ENCODE measurements around the gene FADS1. TPM values are rescaled to one million over a fixed set of nuclear protein-coding genes. Genes with fewer than 3 reads are reported as not detected.

The FADS1 gene
- total RNA-seq, 1 donor from 2014 or later, result 74.6 TPM

- Histone ChIP-seq H3K9me3 (ENCODE audit: insufficient read depth, low read depth, low read length) (no peaks in the 10 kb centered on the region), H2AFZ (ENCODE audit: low read depth, low read length) (no peak overlapping the region), H3K4me1 (ENCODE audit: insufficient read depth, low read length) (peaks cover 22% of the 10 kb centered on the region), H4K20me1 (ENCODE audit: insufficient read depth, low read length) (peaks cover 26% of the 10 kb centered on the region), H3K79me2 (ENCODE audit: insufficient read depth, low read length) (peaks cover 37% of the 10 kb centered on the region), H3K4me3 (ENCODE audit: insufficient read depth, low read depth, low read length) (no peak overlapping the region), H3K27me3 (ENCODE audit: insufficient read depth, low read length) (no peaks in the 10 kb centered on the region), H3K9ac (ENCODE audit: low read length) (no peak overlapping the region), H3K4me2 (ENCODE audit: low read length) (no peak overlapping the region), H3K36me3 (ENCODE audit: insufficient read depth, low read length) (peaks cover 24% of the 10 kb centered on the region), H3K27ac (ENCODE audit: low read depth, low read length) (no peak overlapping the region)
- DNase-seq (ENCODE audit: low read depth), result peak; percentile 26
- H3K27ac Mint-ChIP-seq (ENCODE audit: unreplicated experiment), result peak overlapping the region; percentile 26
- H3K4me3 Mint-ChIP-seq (ENCODE audit: unreplicated experiment), result no peak overlapping the region
- H3K36me3 Mint-ChIP-seq (ENCODE audit: low read depth, unreplicated experiment), result peaks cover 24% of the 10 kb centered on the region
- no peak for FAIRE-seq
- peaks cover 22% of the 10 kb centered on the region for H3K4me1 Mint-ChIP-seq (ENCODE audit: low read depth, unreplicated experiment)
- no peaks in the 10 kb centered on the region for H3K9me3 Mint-ChIP-seq (ENCODE audit: unreplicated experiment)
- no peaks in the 10 kb centered on the region for H3K27me3 Mint-ChIP-seq (ENCODE audit: low read depth, unreplicated experiment)
- peak; percentile 59 for TF ChIP-seq CTCF (IDR thresholded peaks at IDR 0.05; ENCODE audit: insufficient read depth, low read depth, low read length)
- no peak for TF ChIP-seq EZH2 (IDR thresholded peaks at IDR 0.05; ENCODE audit: insufficient read depth, low read length)
Measured at GRCh38 chr11:61787928-61788491, 28.8 kb downstream of the FADS1 start.

- Histone ChIP-seq H2AFZ (ENCODE audit: low read depth, low read length) (no peak overlapping the region), H3K27ac (ENCODE audit: low read depth, low read length) (no peak overlapping the region)
Measured at GRCh38 chr11:61785837-61786402, 30.9 kb downstream of the FADS1 start.

More at GRCh38 chr11:61785837-61786402, 30.9 kb downstream of the FADS1 start:
- H4K20me1 ChIP-seq (ENCODE audit: insufficient read depth, low read length), result peaks cover 35% of the 10 kb centered on the region
- DNase-seq (ENCODE audit: low read depth) (no peak), FAIRE-seq (no peak)
- no peak overlapping the region for H3K4me3 ChIP-seq (ENCODE audit: insufficient read depth, low read depth, low read length)
- peaks cover 24% of the 10 kb centered on the region for H3K36me3 ChIP-seq (ENCODE audit: insufficient read depth, low read length)
- no peaks in the 10 kb centered on the region for H3K9me3 ChIP-seq (ENCODE audit: insufficient read depth, low read depth, low read length)
- H3K4me2 ChIP-seq (ENCODE audit: low read length), result no peak overlapping the region
- Mint-ChIP-seq H3K27me3 (ENCODE audit: low read depth, unreplicated experiment) (no peaks in the 10 kb centered on the region), H3K36me3 (ENCODE audit: low read depth, unreplicated experiment) (peaks cover 24% of the 10 kb centered on the region), H3K4me3 (ENCODE audit: unreplicated experiment) (peak overlapping the region; percentile 45), H3K9me3 (ENCODE audit: unreplicated experiment) (no peaks in the 10 kb centered on the region), H3K4me1 (ENCODE audit: low read depth, unreplicated experiment) (peaks cover 26% of the 10 kb centered on the region), H3K27ac (ENCODE audit: unreplicated experiment) (no peak overlapping the region)
- H3K79me2 ChIP-seq (ENCODE audit: insufficient read depth, low read length), result peaks cover 17% of the 10 kb centered on the region
- H3K27me3 ChIP-seq (ENCODE audit: insufficient read depth, low read length), result no peaks in the 10 kb centered on the region
- TF ChIP-seq EZH2 (IDR thresholded peaks at IDR 0.05; ENCODE audit: insufficient read depth, low read length), result no peak
- no peak for TF ChIP-seq CTCF (IDR thresholded peaks at IDR 0.05; ENCODE audit: insufficient read depth, low read depth, low read length)
- H3K4me1 ChIP-seq (ENCODE audit: insufficient read depth, low read length), result peaks cover 16% of the 10 kb centered on the region
- no peak overlapping the region for H3K9ac ChIP-seq (ENCODE audit: low read length)

All from astrocyte (in vitro differentiated cells and primary cell).